Measurements from ENCODE around the gene SNX10.

The SNX10 gene

DNA sequence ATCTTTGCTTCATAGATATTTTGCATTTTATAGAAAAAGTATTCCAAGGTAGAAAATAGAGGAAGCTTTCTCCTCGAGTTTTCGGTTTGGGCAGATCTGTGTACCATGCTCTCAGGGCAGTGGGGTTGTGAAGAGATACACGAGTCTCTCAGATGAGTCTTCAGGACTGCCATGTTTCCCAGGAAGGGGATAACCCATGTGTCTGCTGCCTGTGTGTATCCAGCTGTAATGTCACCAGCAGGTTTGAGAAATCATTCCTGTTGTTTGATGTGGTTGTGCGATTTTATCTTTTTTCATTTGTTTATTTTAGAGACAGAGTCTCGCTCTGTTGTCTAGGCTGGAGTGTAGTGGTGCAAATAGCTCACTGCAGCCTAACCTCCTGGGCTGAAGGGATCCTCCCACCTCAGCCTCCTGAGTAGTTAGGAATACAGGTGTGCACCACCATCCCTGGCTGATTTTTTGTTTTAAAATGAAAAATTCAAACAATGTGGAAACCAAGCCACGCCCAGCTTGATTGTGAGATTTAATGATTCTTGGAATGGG is 48.9 kb downstream of the SNX10 start:
- DNase-seq, result no peak

- no peak for DNase-seq
Measured at GRCh38 chr7:26343320-26343832, 51.7 kb downstream of the SNX10 start.

DNA sequence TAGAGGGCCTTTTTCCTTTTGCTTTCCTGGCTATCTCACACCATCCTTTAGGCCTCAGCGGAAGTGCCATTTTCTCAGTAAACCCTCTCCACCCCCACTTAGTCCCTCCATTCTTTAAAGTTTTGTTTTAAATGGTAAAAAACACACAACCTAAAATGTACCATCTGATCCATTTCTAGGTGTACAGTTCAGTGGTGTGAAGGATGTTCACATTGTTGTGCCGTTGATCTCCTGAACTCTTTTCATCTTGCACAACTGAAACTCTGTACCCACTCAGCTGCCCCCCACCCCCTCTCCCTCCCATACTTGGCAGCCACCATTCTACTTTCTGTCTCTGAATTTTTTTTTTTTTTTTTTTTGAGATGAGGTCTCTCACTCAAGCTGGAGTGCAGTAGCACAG is 52.2 kb downstream of the SNX10 start:
- DNase-seq, result no peak

DNA sequence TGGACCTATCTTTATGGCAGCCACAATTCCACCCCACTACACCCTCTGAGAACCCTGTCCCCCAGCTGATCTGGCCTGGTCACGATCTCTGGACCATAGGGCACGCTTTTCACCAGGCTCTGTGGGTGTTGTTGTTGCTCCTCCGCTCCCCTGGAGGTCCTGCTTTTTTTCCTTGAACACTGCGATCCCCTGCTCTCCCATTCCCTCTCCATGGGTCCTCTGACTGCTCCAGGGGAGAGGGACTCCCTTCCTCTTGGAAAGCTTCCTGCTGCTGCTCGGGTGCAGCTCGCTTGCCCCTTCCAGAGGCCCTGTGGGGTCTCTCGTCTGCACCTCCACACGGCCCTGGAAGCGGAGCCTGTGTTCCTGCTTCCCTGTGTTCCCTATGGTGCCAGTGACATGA is 53.5 kb downstream of the SNX10 start:
- no peak for DNase-seq

- DNase-seq, result no peak
Measured at GRCh38 chr7:26345837-26346236, 54.2 kb downstream of the SNX10 start.

DNA sequence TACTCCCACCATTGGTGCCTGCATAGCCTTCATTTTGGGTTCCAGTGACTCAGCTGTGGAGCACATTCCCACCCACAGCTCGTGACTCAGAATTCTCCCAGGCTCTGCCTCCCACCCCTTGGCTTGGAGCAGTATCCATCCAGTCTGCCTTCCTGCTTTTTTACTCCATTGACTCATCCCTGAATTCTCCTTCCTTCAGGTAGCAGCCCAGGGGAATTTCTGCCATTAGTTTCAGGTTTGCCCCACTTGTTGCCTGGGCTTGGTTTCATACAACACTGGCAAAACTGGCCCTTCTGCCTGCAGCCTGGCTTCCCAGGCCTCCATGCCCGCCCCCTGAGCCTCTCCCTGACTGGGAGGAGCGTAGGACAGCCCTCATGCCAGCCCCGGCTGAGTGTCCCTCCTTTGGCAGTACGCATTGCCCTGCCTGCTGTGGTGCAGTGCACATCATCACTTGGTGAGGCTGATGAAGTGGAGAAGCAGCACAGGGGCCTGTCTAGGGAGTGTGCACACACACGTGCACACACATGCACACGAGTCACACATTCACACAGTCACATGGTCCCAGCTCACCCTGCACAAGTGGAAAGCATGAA is 55.0 kb downstream of the SNX10 start:
- no peak for DNase-seq

GRCh38 chr7:26348234-26348851 is 56.7 kb downstream of the SNX10 start:
- no peak for DNase-seq

- no peak for DNase-seq
Measured at GRCh38 chr7:26349005-26349915, 57.6 kb downstream of the SNX10 start.

- no peak for DNase-seq
Measured at GRCh38 chr7:26351171-26351570, 59.5 kb downstream of the SNX10 start.

GRCh38 chr7:26356229-26356628 is 64.6 kb downstream of the SNX10 start:
- DNase-seq, result no peak

DNA sequence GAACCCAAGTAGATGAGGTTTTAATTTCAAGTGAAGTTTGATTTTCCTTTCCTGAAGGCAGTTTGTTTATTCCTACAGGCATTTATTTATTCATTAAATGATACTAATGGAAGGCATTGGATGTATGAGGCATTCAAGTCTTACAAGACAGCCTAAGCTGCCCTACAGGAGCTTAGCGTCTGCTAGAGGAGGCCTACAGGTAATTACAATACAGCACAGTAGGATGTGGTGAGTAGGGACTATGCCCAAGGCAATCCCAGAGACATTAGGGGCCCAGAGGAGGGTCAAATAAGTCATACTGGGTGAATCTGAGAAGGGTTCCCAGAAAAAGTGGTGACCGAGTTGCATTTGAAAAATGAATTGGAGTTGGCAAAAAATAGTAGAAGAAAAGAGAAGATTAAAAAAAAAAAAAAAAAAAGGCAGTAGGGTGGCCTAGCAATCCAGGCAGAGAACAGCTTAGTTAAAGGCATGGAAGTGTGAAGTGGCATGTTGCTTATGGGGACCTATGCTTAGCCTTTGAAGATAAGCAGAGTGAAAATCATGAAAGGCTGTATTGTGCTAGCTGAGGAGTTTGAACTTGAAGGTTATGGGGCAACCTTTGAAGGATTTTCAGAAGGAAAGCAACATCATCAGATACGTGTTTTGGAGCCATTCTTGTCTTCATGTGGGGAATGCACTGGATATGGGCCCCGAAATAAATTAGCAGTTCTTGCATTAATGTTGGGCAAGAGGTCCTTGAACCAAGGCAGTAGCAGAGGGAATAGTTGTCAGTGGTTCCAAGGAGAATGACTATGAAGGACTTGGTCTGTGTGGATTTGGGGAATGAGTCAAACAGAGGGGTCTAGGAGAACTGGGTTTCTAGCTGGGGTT is 65.5 kb downstream of the SNX10 start:
- no peak for DNase-seq

DNA sequence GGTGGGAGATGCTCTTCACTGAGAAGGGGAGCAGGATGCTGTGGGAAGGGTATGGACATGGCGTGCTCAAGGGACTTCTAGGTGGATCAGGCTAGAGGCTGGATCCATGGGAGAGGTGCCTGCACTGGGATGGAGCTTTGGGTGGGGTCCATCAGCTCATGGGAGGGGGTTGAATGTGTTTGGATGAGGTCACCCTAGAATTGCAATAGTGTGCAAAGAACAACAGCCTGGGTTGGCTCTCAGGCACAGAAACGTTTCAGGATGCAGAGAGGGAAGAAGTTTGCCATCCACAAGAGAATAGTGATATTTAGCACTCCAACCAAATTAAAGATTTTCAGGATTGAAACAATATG is 66.1 kb downstream of the SNX10 start:
- DNase-seq, result no peak

GRCh38 chr7:26360650-26361049 is 69.0 kb downstream of the SNX10 start:
- DNase-seq, result no peak

- DNase-seq, result no peak
Measured at GRCh38 chr7:26361637-26362036, 70.0 kb downstream of the SNX10 start.

- DNase-seq, result no peak
Measured at GRCh38 chr7:26363465-26363864, 71.8 kb downstream of the SNX10 start.

DNA sequence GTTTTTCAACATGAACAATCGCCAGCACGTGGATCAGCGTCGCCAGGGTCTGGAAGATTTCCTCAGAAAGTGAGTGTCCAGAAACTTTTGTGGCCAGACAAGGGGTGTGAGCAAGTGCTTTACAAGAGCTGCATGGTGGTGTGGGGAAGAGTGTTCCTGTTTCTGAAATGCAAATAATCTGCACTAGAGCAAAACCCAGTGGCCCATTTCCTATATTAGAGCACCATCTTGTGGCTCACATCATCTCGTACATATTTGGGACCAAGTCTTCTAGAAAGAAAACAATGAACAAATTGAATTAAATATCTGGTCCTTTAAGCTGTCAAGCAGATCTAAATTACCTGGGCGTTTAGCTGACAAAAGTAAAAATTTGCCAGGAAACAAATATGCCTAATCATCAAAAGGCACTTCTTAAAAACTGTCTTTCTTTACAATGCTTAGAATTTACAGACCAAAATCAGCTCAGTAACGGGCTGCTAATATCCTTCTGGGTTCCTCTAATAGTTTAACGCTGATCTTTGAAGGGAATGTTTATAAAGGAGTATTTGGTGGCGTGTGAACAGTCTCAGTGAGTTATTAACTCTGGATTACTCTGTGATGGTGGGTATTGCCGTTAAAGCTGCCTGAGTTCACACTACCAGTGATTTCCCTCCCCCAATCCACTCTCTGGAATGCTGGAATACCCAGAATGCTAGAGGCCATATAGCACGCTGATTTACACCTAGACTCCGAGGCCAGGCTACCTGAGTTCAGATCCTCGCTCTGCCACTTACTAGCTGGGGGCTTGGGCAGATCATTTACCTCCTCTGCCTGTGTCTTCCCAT is 73.6 kb downstream of the SNX10 start:
- DNase-seq, result peak; percentile 72

- no peak for DNase-seq
Measured at GRCh38 chr7:26365901-26366275, 74.2 kb downstream of the SNX10 start.

DNA sequence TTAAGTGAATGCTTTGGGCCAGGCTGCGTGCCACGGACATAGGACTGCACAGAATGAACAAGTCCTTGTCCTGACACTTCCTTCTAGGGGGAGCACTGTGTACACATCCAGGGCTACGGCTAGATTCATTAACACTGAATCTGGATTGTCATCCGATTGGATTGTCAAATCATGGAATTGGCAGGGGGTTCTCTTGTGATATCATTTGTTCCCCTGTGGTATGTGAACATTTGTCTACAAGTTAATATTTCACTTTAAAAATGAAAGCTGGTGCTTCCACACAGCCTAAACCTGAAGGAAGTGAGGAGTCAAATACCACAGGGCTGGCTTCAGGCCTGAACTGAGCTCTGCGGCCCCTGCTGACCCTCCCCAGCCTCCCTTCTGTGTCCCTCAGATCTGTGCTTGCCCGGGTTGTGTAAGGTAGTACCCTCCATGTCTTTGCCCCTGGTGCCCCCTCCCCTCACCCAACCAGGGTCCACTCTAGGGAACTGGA is 75.6 kb downstream of the SNX10 start:
- DNase-seq, result no peak

- DNase-seq, result no peak
Measured at GRCh38 chr7:26368542-26368941, 76.9 kb downstream of the SNX10 start.

GRCh38 chr7:26369593-26369992 is 77.9 kb downstream of the SNX10 start:
- peak; percentile 20 for DNase-seq

- DNase-seq, result no peak
Measured at GRCh38 chr7:26370011-26370410, 78.3 kb downstream of the SNX10 start.

DNA sequence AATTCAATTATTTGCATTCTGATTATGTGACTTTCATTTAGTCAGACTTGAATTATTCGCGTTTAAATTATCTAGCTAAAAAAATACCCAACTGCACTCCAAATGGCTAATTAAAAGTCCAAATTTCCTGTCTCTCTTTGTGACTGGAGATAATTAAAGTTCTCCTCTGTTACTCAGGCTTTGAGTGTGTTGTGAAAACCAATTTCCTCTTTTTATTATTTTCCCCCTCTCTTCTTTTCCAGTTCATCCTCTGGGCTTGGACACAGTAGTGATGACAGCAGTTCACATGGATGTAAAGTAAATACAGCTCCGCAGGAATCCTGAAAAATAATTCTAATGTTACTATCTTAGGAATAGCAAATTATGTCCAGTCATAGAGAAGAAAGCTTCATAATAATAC is 80.6 kb downstream of the SNX10 start:
- DNase-seq, result no peak

Data from DMS 273 treated with DMSO at 0.1 percent for 48 hours (cell line).